Retinal pigment epithelial cell (primary cell): ENCODE results near the gene IL4R.

ENCODE experiments used
- DNase-seq: peaks from one replicate; pipeline ENCODE4 v3.0.0-alpha.2; 2010; ENCODE audit warnings: low read depth
- H3K4me3 ChIP-seq: 2 replicates; pipeline ENCODE4 v1.5.1; 2011; ENCODE audit warnings: mild to moderate bottlenecking, low read length, control low read depth, moderate library complexity
- CTCF ChIP-seq: conservative IDR thresholded peaks from 2 replicates; pipeline ENCODE4 v1.5.1; 2011; ENCODE audit warnings: low read depth, low read length, control low read depth, inconsistent platforms

IL4R gene

GRCh38 chr16:27311448-27311830 is 2.3 kb upstream of the IL4R start:
- H3K4me3 ChIP-seq = no peak overlapping the region
- DNase-seq = no peak
- TF ChIP-seq CTCF = no peak

GRCh38 chr16:27311897-27312303 is 1.9 kb upstream of the IL4R start:
- no peak overlapping the region for H3K4me3 ChIP-seq
- TF ChIP-seq CTCF = no peak
- no peak for DNase-seq

DNA sequence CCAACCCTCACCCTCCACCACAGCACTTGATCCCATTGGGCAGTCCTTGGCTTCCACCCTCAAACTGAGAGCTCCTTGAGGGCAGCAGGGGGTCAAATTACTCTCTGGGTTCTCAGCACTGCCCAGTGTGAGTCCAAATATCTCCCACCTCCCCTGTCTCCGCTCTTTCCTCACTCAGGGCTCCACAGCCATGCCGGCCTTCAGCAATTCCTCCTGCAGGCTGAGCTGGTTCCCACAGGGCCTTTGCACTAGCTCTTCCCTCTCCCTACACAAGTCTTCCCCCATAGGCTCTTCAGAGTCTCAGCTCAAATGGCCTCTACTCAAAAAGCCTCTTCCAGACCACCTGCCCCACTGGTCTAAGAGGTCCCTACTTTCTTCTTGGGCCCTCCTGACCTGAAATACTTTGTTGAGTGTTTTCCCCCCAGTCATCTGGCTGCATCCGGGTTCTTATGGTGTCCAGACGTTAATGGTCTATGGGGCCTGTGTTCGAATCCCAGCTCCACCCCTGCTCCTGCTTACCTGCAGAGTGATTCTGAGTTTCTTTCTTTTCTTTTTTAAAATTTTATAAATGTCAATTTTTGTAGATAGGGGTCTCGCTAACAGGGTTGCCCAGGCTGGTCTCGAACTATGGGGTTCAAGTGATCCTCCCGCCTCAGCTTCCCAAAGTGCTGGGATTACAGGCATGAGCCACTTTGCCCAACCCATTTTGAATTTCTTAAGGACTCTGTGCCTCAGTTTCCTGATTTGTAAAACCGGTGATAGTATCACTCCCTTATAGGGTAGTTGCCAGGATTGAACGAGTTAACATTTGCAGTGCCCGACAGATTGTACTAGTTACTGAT is 973 bp upstream of the IL4R start:
- peak overlapping the region; percentile 72 for H3K4me3 ChIP-seq
- TF ChIP-seq CTCF = no peak
- DNase-seq = no peak

GRCh38 chr16:27314161-27314723 is 468 bp downstream of the IL4R start:
- no peak for DNase-seq
- H3K4me3 ChIP-seq = peak overlapping the region; percentile 72
- TF ChIP-seq CTCF = no peak

- no peak for DNase-seq
- no peak overlapping the region for H3K4me3 ChIP-seq
- TF ChIP-seq CTCF = no peak
These were observed 1.2 kb downstream of the IL4R start for GRCh38 chr16:27314986-27315332.

GRCh38 chr16:27315333-27316037 is 1.7 kb downstream of the IL4R start:
- DNase-seq = no peak
- TF ChIP-seq CTCF = no peak
- no peak overlapping the region for H3K4me3 ChIP-seq
